GM18520 (cell line): ENCODE results near the gene ZNF497.
"Not testable (repeated sequence)": the region's sequence is repeated elsewhere in the genome, so short reads cannot be mapped to it uniquely, and the experiment has no call there.

ENCODE experiments used
- ATAC-seq: cut with Tn5 transposase; IDR thresholded peaks from one replicate; pipeline ENCODE4 v1.9.1; 2021; ENCODE audit not compliant: unreplicated experiment

The ZNF497 gene

GRCh38 chr19:58311345-58311865, 51.1 kb downstream of the ZNF497 start:
- ATAC-seq, result no peak

DNA sequence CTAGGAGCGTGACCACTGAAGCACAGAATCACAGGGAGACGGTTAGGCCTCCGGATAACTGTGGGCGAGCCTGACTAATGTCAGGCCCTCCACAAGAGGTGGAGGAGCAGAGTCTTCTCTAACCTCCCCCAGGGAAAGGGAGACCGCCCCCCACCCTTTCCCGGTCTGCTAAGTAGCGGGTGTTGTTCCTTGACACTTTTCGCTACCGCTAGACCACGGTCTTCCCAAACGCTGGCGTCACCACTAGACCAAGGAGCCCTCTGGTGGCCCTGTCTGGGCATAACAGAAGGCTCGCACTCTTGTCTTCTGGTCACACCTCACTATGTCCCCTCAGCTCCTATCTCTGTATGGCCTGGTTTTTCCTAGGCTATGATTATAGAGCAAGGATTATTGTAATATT, 51.9 kb downstream of the ZNF497 start:
- not testable (repeated sequence) for ATAC-seq

DNA sequence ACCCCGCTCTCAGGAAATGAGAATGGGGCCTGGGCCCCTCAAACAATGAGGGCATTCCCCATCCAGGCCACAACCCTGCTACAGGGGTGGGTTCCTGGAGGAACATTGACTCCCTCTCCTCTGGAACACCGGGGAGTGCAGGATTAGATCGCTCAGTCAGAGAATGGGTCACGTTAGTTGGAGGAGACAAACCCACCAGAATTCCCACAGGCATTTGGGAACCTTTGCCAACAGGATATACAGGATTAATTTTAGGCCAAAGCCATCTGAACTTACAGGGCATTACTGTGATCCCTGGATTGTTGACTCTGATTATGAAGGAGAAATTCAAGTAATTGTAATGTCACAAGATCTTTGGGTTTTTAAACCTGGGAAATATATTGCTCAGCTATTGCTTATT, 54.8 kb downstream of the ZNF497 start:
- no peak for ATAC-seq

DNA sequence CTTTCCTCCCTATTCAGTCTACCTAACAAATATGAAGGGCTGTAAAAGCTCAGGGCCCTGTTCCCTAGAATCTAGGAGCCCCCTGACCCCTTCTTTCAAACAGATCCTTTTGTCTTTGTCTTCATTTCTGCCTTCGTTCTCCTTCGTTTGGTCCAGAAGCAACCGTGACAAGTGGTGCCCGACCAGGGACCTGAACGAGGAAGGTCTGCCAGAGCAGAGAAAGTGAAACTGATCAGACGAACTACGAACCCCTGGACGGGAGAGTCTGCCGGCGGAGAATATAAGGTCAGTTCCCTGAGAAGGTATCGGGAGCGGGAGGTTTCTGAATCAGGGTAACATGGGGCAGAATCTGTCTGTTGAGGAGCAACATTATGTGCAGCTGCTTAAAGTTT, 56.6 kb downstream of the ZNF497 start:
- ATAC-seq, result no peak

GRCh38 chr19:58305065-58305931, 57.3 kb downstream of the ZNF497 start, which contains the start of gene ERVK3-1:
ERVK3-1 (plus strand) TSS chr19:58305377; CDS start chr19:58312169, 6,792 bp downstream.
- ATAC-seq, result peak; percentile 93

DNA sequence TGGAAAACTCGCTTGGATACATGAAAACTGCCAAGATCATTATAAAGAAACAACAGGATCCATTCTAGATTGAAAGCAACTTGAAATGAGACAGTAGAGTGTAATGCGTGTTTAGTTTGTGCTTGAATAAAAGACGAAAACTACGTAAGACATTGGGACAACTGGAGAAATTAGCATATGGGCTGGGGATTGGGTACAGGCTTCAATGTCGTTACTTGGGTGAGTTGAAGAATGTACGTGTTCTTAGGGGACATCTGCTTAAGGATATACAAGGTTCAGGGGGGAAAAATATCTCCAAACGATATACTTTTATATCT, 57.8 kb downstream of the ZNF497 start:
- no peak for ATAC-seq
